GM19193 (cell line): Measurements from ENCODE around the gene LRFN2.

ENCODE experiments used
- POLR2A ChIP-seq: IDR thresholded peaks from 4 replicates; pipeline ENCODE4 v1.6.1; 2011; ENCODE audit not compliant: insufficient read depth, insufficient read length; ENCODE audit errors: extremely low read depth

Gene LRFN2

DNA sequence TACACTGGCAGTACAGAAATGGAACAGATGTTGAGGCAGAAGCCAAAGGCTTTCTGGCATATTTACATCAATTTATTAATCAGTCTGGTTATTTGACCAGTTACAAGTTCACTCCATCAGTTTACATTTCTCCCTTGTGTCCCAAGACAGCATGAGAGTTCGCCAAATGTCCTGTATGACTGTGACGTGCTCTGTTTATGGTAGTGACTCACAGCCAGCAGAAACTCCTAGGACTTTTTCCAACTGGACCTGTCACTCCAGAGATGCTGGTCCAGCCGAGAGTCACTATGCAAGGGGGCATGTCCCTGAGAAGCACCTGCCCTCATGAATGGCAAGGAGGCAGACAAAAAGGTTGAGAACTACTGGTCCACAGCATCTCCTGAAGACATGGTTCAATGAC, 160.0 kb downstream of the LRFN2 start:
- TF ChIP-seq POLR2A: no peak

DNA sequence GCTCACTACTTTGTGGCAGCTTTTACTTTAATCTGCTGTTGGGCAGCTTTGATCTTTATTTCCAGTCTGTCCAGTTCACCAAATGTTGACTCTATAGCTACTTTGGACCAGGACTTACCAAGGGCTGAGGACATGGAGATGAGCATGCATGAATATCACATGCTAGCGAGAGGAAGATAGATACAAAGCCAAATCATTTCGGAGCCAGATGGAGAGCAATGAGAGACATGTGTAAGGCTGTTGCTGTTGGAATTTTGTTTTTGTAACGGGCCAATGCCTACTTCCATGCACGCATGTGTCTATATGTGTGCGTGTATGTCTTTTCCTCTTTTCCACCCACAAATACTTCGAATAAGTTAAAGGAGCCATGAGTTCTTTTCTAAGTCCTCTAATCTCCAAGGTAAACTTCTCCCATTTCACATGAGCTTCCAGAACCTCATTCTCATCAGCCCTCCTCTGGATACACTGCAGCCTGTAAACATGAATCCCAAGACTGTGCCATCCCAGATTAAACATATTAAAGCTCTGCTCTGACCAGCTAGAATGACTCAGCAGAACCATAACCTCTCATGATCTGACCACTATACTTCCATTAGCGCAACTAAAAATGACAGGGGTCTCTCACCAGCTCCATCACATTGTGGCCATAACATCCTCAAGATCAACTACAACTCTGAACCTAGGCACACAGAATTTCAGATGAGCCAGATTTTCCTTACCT, 160.7 kb downstream of the LRFN2 start:
- no peak for TF ChIP-seq POLR2A

DNA sequence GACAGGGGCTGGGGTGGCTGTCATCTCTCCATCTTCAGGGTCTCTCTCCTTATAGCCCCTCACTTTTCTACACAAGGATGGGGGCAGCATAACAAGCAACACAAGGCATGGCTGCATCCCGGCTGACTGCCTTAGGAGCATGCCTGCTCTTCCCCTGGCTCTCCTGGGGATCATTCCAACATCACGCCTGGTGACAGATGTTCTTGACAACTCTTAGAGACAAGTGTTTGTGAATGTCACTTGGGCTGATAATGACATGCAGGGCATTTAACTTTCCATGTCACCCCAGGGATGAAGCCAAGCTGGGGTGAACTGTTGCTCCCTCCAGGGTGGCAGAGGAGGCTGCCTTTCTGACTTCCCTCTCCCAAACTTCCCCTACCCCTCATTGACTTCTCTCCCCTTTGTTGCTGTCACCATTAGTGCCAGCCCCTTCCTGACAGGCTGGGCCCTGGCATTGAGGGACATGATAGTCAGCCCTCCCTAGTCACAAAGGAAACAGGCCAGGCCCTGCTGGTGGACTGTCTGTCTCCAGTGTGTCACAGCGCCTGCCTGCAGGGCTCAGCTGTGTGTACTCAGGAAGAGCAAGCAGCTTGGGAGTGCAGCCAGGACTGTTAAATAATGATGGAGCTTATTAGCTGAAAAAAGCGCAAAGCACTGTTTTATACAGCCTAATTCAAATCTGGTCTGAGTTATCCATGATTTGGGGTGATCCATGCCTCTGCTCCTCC, 161.8 kb downstream of the LRFN2 start:
- no peak for TF ChIP-seq POLR2A

DNA sequence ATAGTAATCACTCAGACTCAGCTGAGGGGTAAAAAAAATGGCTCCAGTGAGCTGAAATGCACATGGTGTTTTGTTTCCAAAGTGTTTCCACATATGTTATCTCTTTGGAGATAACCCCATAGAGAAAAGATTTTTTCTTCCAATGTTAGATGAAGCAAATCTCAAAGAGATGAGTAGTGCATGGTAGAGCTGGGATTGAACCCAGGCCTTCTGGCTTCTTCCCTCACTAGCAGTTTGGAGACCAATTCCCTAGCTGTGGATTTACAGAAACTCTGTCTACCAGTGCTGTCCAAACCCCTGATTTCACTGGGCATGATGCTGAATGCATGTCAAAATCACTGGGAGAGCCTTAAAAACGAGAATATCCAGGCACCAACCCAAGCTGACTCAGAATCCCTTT, 165.1 kb downstream of the LRFN2 start:
- no peak for TF ChIP-seq POLR2A

DNA sequence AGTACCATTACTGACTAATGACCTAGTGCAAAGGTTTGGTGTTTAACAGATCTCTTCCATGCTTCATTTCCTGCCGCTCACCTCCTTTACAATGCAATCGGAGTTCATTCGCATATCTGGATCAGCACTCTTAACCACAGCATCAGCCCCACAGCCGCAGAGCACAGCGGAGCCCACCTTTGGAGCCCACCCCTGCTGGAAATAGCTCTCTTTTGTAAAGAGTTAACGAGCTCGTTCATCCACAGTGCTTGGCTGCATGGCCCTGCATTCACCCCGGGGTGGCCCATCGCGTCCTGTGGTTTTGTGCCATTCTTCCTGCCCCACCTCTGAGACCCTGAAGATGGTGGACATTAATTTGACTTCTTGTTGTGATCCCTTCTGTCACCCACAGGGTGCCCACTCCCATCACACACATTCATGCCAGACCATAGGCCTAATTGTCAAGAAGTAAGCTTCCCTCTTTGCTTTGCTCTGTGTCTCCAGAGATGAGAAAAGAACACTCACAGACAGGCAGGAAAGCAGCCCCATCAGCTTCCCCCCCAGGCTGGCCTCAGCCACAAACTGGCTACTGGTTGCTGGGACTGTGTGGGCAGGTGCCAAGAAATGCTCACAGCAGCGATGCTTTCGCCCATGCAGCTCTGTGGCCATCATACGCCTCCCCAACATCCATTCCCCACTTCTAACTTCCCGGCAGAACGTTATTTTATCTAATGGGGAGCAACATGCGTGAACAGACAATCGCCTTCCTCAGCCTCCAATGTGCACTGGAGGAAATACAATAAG, 167.0 kb downstream of the LRFN2 start:
- TF ChIP-seq POLR2A: no peak

DNA sequence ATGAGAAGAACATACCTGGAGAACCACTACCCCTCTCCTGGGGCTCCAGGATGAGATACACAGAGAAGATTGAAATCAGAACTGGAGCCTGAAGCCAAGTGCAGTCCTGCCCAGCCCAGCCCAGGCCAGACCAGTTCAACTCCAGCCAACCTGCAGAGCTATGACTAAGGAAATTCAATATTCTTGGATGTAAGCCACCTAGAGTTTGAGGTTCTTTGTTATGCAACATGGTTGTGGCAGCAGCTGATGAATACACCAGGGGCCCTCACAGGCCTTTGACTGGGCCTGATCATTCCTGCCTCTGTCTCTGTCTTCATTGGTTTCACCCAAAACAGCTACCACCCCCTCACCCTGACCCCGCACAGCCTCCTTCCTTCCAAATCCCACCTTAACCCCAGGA, 167.8 kb downstream of the LRFN2 start:
- no peak for TF ChIP-seq POLR2A

DNA sequence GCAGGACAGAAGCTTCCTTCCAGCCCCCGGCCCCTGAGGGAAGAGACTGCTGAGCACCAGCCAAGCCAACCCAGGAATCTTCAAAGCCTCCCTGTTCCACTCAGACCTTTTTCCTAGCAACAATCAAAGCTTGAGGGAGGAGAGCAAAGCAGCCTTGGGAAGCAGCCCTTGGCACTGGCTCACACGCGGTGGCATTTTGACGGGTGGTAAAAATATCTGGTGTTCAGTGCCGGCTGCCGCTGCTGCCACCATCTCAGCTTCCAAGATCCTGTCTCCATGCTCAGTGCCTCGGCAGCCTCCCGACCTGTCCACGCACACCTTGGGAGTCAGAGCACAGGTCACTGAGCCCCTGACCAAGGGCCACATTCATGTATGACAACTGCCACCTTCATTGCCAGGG, 170.1 kb downstream of the LRFN2 start:
- TF ChIP-seq POLR2A: no peak

DNA sequence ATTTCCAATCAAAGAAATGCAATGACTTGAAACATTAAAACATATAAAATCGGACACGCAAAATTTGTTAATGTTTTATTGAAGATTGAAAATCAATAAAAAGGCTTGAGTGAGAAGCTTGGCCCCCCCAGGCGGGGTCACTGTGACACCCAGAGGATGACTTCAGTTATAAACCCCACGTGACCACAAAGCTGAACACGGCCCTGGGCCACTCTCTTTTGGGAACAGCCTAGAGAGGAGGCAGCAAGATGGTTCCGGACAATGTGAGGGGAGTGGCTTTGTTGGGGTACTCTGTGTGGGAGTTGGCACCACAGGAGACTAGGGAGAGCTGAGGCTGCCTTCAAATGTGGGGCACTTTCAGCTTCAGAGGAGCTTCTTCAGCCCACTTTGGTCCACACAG, 172.5 kb downstream of the LRFN2 start:
- no peak for TF ChIP-seq POLR2A

DNA sequence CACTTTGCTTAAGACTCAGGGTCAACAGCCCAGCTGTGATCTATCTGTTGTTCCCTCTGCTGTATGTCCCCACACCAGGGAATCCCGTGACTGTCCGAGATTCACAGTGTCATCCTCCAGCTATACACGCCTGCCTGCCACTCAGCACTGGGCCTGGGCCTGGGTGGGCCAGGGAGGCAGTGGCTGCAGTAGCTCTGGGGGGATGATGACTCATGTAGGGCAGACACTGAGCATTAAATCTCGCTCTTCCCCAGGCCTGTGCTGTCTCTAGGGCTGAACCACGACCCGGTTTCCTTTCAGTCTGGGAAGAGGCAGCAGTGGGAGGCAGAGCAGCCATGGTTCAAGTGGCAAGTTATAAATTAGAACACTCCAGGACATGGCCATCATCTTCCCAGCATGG, 173.9 kb downstream of the LRFN2 start:
- no peak for TF ChIP-seq POLR2A

DNA sequence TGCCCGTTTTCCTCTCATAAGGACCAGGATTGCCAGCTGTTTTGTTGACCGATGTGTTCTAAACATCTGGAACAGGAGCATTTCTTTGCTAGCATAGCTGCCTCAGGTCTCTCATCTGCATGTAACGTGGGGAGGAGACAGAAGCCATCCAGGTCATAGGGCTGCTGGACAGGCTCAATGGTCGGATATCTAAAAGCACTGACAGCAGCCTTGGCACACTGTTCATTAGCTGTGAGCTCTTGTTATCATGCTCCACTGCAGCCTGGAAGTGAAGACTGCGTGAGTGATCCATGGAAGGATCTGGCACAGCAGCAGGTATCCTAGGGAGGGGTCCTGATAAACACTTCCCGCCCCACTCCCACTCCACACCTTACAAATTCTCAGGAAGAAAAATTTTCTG, 175.3 kb downstream of the LRFN2 start:
- TF ChIP-seq POLR2A: no peak

DNA sequence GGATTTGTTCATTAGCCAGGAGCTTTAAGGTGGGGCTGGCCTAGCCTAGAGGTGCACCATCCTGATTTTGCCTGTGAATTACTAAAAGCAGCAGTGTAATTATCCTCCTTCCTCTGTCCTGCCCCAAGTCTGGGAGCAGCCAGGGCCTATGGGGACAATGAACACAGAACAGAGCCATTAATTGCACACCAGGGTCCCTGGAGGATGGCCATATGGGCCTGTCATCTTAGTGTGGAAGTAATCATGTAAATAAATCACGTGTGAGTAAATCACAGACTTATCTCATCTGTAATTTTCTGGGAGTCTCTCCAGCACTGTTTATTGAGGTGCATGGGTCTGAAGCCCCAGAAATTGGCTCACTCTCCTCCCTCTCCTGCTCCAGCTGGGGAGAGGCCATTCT, 176.3 kb downstream of the LRFN2 start:
- no peak for TF ChIP-seq POLR2A

DNA sequence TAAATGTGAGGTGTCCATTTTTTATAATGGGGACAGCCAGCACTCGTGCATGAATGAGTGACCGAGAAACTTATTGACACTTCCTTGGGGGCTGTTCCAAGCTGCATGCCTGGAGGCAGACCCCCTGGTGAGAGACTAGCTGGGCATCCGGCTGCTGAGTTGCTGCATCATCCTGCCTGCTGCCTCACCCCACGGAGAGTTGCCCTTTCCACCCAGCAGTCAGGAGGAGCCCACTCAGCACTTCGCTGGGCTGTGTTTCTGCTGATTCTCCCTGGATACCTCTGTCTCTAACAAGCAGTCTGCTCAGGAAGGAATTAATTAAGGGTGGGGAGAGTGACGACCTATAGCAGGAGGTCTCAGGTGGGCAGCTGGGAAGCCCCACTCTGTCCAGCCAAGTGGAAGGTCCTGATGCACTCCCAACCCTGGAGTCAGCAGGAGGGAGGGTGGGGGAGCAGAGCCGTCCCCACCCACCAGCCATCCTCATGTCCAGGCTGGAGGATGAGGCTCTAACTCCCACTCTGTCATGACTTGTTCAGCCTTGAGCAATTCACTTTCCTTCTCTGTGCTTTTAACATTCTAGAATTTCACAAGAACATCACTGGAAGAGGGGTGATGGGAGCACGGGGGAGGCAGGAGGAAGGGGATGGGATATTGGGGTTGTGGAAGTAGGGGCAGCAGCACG, 177.3 kb downstream of the LRFN2 start:
- TF ChIP-seq POLR2A: no peak

DNA sequence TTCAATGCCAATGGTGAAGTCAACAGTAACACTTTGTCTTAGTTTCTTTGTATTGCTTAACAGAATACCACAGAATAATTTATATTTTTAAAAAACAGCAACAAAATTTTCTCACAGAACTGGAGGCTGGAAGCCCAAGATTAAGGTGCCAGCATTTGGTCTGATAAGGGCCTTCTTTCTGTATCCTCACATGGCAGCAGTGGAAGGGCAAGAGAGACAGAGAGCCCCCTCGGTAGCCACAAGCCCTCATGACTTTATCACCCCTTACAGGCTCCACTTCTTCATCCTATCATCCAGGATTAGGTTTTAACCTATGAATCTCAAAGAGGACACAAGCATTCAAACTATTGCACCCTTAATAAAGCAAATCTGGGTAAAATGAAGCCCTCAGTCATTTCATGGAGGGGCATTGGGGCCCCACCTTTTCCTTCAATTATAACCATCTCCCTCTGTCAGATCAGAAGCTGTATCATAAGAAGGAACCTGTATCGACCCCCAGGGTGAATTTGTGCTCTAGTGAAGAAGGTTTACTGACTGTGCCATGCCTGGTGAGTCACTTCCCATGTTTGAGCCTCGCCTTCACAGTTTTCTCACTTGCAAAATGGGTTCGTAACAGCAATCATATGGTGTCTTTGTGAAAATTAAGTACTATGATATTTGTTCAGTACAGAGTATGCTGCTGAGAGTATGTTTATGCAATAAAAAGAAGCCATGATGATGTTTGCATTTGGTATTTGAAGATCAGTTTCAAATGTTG, 178.2 kb downstream of the LRFN2 start:
- TF ChIP-seq POLR2A: no peak

DNA sequence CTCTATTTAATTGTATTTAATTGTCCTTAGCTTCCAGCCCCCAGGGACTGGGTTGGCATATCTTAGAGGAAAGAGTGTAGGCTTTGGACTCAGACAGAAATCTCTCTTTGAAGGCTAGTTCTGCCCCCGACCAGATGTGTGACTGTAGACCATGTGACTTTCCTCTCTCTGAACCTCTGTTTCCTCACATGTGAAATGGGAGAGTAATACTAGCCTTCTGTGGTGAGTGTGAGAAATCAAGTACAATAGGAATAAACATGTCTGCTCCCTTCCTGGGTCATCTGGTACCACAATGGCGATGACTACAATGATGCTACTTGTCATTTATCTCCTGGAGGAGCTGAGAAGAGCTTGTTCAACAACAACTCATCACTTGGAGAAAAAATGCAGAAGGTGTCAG, 179.9 kb downstream of the LRFN2 start:
- no peak for TF ChIP-seq POLR2A
